ENCODE data around the gene KRTAP9-8. TPM values are rescaled to one million over a fixed set of nuclear protein-coding genes. Genes with fewer than 3 reads are reported as not detected.
"Not testable (repeated sequence)": the region's sequence is repeated elsewhere in the genome, so short reads cannot be mapped to it uniquely, and the experiment has no call there.

KRTAP9-8 gene
- total and polyA plus RNA-seq, 12 donors, result not detected

DNA sequence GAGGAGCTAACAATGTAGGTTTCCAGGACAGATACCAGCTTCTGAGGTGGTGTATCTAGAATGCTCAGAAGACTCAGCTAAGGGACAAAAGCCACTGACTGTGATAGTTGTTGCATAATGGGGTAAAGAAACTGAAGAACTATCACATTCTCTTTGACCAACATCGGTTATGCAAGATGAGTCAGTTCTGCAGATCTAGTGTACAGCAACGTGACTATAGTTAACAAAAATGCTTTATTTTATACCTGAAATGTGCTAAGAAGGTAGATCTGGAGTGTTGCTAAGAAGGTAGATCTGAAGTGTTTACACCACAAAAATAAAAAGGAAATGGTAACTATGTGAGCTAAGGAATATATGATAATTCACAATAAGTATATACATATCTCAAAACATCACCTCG lies 29.9 kb downstream of the KRTAP9-8 start:
- no peaks in the 10 kb centered on the region for H3K27me3 ChIP-seq
- no peak for TF ChIP-seq POLR2A (IDR thresholded peaks at IDR 0.05)
- TF ChIP-seq, protein P1, sequence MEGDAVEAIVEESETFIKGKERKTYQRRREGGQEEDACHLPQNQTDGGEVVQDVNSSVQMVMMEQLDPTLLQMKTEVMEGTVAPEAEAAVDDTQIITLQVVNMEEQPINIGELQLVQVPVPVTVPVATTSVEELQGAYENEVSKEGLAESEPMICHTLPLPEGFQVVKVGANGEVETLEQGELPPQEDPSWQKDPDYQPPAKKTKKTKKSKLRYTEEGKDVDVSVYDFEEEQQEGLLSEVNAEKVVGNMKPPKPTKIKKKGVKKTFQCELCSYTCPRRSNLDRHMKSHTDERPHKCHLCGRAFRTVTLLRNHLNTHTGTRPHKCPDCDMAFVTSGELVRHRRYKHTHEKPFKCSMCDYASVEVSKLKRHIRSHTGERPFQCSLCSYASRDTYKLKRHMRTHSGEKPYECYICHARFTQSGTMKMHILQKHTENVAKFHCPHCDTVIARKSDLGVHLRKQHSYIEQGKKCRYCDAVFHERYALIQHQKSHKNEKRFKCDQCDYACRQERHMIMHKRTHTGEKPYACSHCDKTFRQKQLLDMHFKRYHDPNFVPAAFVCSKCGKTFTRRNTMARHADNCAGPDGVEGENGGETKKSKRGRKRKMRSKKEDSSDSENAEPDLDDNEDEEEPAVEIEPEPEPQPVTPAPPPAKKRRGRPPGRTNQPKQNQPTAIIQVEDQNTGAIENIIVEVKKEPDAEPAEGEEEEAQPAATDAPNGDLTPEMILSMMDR (IDR thresholded peaks at IDR 0.05), result no peak
- H3K4me3 ChIP-seq, result no peak overlapping the region
- H3K4me1 ChIP-seq (replicated peaks in 1 of 2), result no peaks in the 10 kb centered on the region
- 64 to 82% methylated on average over 3 of the region's 3 CpGs; no CpG with 5 or more reads in 2 of the 4 donors for WGBS, 4 donors
- no peaks in the 10 kb centered on the region for H3K9me3 ChIP-seq (replicated peaks in 1 of 3)
- H3K36me3 ChIP-seq (replicated peaks in 1 of 2), result no peaks in the 10 kb centered on the region
- no peak for DNase-seq
- no peak overlapping the region for H3K27ac ChIP-seq
- intact Hi-C loops (cut with DNase I), result no loop called here

DNA sequence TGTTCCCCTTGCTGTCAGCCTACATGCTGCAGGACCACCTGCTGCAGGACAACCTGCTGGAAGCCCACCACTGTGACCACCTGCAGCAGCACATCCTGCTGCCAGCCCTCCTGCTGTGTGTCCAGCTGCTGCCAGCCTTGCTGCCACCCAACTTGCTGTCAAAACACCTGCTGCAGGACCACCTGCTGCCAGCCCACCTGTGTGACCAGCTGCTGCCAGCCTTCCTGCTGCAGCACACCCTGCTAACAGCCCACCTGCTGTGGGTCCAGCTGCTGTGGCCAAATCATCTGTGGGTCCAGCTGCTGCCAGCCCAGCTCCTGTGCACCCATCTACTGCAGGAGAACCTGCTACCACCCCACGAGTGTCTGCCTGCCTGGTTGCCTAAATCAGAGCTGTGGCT lies 33.5 kb downstream of the KRTAP9-8 start:
- 63 to 67% methylated on average over 1 of the region's 1 CpG; no CpG with 5 or more reads in 2 of the 4 donors for WGBS, 4 donors
- H3K27ac ChIP-seq; H3K9me3 ChIP-seq (replicated peaks in 1 of 3); H3K27me3 ChIP-seq; intact Hi-C loops (cut with DNase I); H3K4me3 ChIP-seq; H3K4me1 ChIP-seq (replicated peaks in 1 of 2); H3K36me3 ChIP-seq (replicated peaks in 1 of 2); DNase-seq: not testable (repeated sequence)

DNA sequence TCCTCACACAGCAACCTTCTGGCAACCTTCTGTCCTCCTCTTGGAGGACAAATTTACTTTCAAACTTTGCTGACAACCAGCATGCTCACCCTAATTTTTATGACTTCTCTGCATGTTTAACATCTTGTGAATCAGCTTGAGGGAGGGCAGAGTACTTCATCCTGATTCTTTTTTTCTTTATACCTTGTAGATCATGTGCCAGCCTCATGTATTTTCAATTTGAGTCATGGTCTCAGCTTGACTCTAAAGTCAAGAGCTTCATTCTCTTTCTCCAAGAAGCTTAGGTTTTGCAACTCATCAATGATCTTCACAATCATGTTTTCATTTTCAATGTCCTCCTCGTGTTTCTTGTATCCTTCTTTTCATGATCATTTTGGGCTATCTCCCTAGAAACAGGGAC lies 34.1 kb downstream of the KRTAP9-8 start:
- intact Hi-C loops (cut with DNase I), result no loop called here
- Histone ChIP-seq H3K9me3 (replicated peaks in 1 of 3) (no peaks in the 10 kb centered on the region), H3K4me1 (replicated peaks in 1 of 2) (no peaks in the 10 kb centered on the region), H3K27me3 (no peaks in the 10 kb centered on the region), H3K36me3 (replicated peaks in 1 of 2) (no peaks in the 10 kb centered on the region), H3K4me3 (no peak overlapping the region), H3K27ac (no peak overlapping the region)
- DNase-seq, result no peak
- TF ChIP-seq POLR2A (IDR thresholded peaks at IDR 0.05), result no peak
- TF ChIP-seq, protein P1 (IDR thresholded peaks at IDR 0.05), result no peak
- 52 to 68% methylated on average over 1 of the region's 1 CpG; no CpG with 5 or more reads in 2 of the 4 donors for WGBS, 4 donors

DNA sequence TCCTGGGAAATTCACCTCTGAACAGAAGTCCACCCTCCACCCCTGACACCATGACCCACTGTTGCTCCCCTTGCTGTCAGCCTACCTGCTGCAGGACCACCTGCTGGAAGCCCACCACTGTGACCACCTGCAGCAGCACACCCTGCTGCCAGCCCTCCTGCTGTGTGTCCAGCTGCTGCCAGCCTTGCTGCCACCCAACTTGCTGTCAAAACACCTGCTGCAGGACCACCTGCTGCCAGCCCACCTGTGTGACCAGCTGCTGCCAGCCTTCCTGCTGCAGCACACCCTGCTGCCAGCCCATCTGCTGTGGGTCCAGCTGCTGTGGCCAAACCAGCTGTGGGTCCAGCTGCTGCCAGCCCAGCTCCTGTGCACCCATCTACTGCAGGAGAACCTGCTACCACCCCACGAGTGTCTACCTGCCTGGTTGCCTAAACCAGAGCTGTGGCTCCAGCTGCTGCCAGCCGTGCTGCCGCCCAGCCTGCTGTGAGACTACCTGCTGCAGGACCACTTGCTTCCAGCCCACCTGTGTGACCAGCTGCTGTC lies 37.9 kb downstream of the KRTAP9-8 start, which contains the start of gene KRTAP9-7:
KRTAP9-7 (plus strand) TSS at position 51 of the 543 bp plus-strand sequence; CDS start at position 51, 0 bp downstream.
- WGBS, 4 donors, result 62 to 80% (median 70%) methylated on average over 2 to 3 of the region's 3 CpGs; no CpG with 5 or more reads in 1 of the 4 donors
- intact Hi-C loops (cut with DNase I); H3K36me3 ChIP-seq (replicated peaks in 1 of 2); DNase-seq; H3K9me3 ChIP-seq (replicated peaks in 1 of 3); H3K27ac ChIP-seq; H3K27me3 ChIP-seq; H3K4me3 ChIP-seq; H3K4me1 ChIP-seq (replicated peaks in 1 of 2): not testable (repeated sequence)

DNA sequence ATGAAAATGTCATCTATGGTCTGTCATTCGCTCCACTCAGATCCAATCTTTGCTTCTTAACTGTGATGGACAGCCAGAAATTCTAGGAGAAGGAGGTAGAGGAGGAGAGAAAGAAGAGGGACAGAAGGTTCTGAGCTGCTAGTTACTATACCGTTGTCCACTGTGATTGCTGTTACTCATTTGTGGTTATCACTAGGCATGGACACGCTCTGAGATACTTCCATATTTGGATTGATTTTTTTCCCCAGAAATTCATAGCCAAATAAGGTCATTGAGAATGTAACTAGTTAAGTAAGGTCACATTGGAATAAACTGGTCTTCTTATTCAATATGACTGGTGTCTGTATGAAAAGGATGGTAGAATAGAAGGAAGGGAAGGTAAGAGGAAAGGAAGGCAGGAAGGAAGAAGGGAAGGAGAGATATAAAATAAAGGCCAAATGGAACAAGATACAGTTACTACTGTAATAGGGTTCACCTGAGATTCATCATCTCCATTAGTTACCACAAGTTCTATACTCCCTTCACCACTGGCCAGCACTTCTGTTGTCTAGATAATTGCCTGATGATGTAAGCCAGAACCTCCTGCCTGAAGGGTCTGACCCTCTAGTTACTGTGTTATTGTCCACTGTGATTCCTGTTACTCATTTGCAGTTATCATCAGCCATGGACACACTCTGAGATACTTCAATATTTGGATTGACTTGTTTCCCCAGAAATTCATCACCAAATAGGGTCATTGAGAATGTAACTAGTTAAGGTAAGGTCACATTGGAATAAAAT lies 40.6 kb downstream of the KRTAP9-8 start:
- H3K36me3 ChIP-seq (replicated peaks in 1 of 2), result no peaks in the 10 kb centered on the region
- TF ChIP-seq, protein P1 (IDR thresholded peaks at IDR 0.05), result no peak
- no peak for TF ChIP-seq POLR2A (IDR thresholded peaks at IDR 0.05)
- no peak overlapping the region for H3K4me3 ChIP-seq
- no peaks in the 10 kb centered on the region for H3K27me3 ChIP-seq
- WGBS, 4 donors, result 76 to 85% (median 84%) methylated on average over 3 of the region's 3 CpGs
- no peaks in the 10 kb centered on the region for H3K4me1 ChIP-seq (replicated peaks in 1 of 2)
- H3K27ac ChIP-seq, result no peak overlapping the region
- intact Hi-C loops (cut with DNase I), result no loop called here
- H3K9me3 ChIP-seq (replicated peaks in 1 of 3), result no peaks in the 10 kb centered on the region
- no peak for DNase-seq

All from adrenal gland (tissue), 12 donors.